Measurements from ENCODE around the gene GRK5. TPM values are rescaled to one million over a fixed set of nuclear protein-coding genes. Genes with fewer than 3 reads are reported as not detected.

The GRK5 gene
- total RNA-seq, 1 experiment from 2014 or later: 1.2 TPM

DNA sequence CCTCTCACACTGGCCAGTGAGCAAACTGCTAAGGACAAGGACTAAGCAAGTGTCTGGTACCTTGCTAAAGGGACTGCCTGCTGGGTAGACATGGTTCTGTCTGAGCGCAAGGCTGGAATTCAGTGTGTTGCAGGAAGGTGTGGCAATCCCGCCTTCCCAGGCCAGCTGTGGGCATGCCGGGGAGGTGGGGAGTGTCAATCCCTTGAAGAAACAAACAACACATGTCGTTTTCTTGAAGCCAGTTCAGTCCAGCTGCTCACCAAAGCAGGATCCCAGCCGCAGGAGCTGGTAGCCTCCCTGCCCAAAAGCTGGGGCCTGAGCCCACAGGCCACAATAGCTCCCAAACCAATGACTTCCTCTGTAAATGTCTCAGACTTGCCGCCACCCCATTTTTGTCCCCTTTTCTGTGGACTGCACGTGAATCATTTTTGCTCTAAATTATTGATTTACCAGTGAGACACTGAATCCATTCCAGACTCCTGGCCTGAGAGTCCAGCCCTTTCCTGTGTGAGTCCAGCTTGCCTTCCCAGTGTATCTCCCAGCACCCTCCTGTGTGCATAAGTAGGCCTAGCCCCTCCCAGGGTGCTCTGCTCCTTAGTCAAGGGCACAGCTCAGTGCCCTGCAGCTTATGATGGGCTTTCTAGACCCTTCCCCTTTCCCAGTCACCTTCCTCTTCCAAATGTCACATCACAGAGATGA is 168.4 kb downstream of the GRK5 start:
- Histone ChIP-seq H2BK5ac (ENCODE audit: insufficient read length, low read length) (no peak overlapping the region), H4K20me1 (ENCODE audit: control insufficient read depth, insufficient read depth, insufficient read length) (no peaks in the 10 kb centered on the region), H2BK15ac (ENCODE audit: low read depth, low read length) (no peak overlapping the region), H3K79me2 (ENCODE audit: insufficient read depth, low read length) (no peaks in the 10 kb centered on the region), H4K8ac (replicated peaks; ENCODE audit: insufficient read length, low read depth, low read length) (no peak overlapping the region), H4K91ac (ENCODE audit: insufficient read length, low read depth, low read length) (no peak overlapping the region), H2AFZ (ENCODE audit: low read length) (no peak overlapping the region), H3K18ac (ENCODE audit: insufficient read length, low read depth, low read length) (no peak overlapping the region), H3K4ac (ENCODE audit: low read depth, low read length) (no peak overlapping the region), H2BK120ac (ENCODE audit: low read depth, low read length, poor library complexity, severe bottlenecking) (no peak overlapping the region), H3K14ac (ENCODE audit: insufficient read depth, low read length) (no peak overlapping the region), H3K27me3 (ENCODE audit: insufficient read depth, low read length) (no peaks in the 10 kb centered on the region), H2AK5ac (ENCODE audit: insufficient read length, low read length) (no peak overlapping the region), H3T11ph (ENCODE audit: low read length) (no peak overlapping the region), H3K23me2 (ENCODE audit: insufficient read length, low read depth, low read length, poor library complexity, severe bottlenecking) (no peaks in the 10 kb centered on the region), H3K56ac (ENCODE audit: insufficient read length, low read depth, low read length) (no peak overlapping the region), H4K5ac (ENCODE audit: insufficient read length, low read depth, low read length) (no peak overlapping the region), H3K4me1 (ENCODE audit: insufficient read depth, low read length) (no peaks in the 10 kb centered on the region), H3K79me1 (ENCODE audit: insufficient read depth, low read depth, low read length, poor library complexity, severe bottlenecking) (no peaks in the 10 kb centered on the region), H3K23ac (ENCODE audit: insufficient read length, low read depth, low read length) (no peak overlapping the region), H2BK12ac (ENCODE audit: insufficient read length, low read depth, low read length) (no peak overlapping the region), H3K9me3 (ENCODE audit: control insufficient read depth, low read depth, low read length) (no peaks in the 10 kb centered on the region), H3K27ac (ENCODE audit: insufficient read length, low read depth, low read length) (no peak overlapping the region), H3K4me2 (ENCODE audit: insufficient read depth, insufficient read length, low read length) (no peak overlapping the region), H2BK20ac (ENCODE audit: low read depth, low read length, poor library complexity, severe bottlenecking) (no peak overlapping the region), H3K9ac (ENCODE audit: extremely low read depth, insufficient read length, low read length) (no peak overlapping the region)
- no peaks in the 10 kb centered on the region for H3K36me3 Mint-ChIP-seq (ENCODE audit: insufficient read depth in 1 of 3, low read depth in 3 of 3)
- DNase-seq: no peak
- WGBS (ENCODE audit: extremely low coverage, insufficient read length, low lambda C conversion rate): no CpG with 5 or more reads among the region's 7 CpGs
- H3K4me3 Mint-ChIP-seq: no peak overlapping the region
- TF ChIP-seq, protein P1, sequence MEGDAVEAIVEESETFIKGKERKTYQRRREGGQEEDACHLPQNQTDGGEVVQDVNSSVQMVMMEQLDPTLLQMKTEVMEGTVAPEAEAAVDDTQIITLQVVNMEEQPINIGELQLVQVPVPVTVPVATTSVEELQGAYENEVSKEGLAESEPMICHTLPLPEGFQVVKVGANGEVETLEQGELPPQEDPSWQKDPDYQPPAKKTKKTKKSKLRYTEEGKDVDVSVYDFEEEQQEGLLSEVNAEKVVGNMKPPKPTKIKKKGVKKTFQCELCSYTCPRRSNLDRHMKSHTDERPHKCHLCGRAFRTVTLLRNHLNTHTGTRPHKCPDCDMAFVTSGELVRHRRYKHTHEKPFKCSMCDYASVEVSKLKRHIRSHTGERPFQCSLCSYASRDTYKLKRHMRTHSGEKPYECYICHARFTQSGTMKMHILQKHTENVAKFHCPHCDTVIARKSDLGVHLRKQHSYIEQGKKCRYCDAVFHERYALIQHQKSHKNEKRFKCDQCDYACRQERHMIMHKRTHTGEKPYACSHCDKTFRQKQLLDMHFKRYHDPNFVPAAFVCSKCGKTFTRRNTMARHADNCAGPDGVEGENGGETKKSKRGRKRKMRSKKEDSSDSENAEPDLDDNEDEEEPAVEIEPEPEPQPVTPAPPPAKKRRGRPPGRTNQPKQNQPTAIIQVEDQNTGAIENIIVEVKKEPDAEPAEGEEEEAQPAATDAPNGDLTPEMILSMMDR (conservative IDR thresholded peaks at IDR 0.05): no peak
- no peaks in the 10 kb centered on the region for H3K9me3 Mint-ChIP-seq
- H3K4me1 Mint-ChIP-seq: peaks cover 8% of the 10 kb centered on the region in 2 experiments
- peak overlapping the region in 1 of 3 experiments; percentile 13; a peak in 2 of 7 replicates for H3K27ac Mint-ChIP-seq
- H3K27me3 Mint-ChIP-seq (ENCODE audit: low read depth): no peaks in the 10 kb centered on the region; the same call in 1 of the 2 replicates

Data from H9 (cell line).